OCI-LY1 (cell line): ENCODE results near the gene TMBIM4.

Source experiments
- H2AFZ ChIP-seq: fragments of 200-600 bp; sonication (generic), shearing (Covaris generic); 2 replicates; pipeline ENCODE4 v1.6.0; 2014; ENCODE audit warnings: antibody characterized with exemption, mild to moderate bottlenecking, low read length
- H3F3A ChIP-seq: fragments of 200-600 bp; sonication (generic), shearing (Covaris generic); 2 replicates; pipeline ENCODE4 v1.6.0; 2014; ENCODE audit warnings: mild to moderate bottlenecking, antibody characterized with exemption, low read length, moderate library complexity; ENCODE audit not compliant: insufficient read depth
- H3K27ac ChIP-seq: fragments of 200-600 bp; sonication (generic); 2 replicates; pipeline ENCODE4 v1.5.1; 2014; ENCODE audit warnings: low read length, mixed run types, mild to moderate bottlenecking, low read depth; ENCODE audit not compliant: poor library complexity, severe bottlenecking
- H3K27me3 ChIP-seq: fragments of 200-600 bp; sonication (generic); 2 replicates; pipeline ENCODE4 v1.6.0; 2014; ENCODE audit warnings: antibody characterized with exemption, mild to moderate bottlenecking, low read length, moderate library complexity; ENCODE audit not compliant: insufficient read depth
- H3K36me3 ChIP-seq: fragments of 200-600 bp; sonication (generic); 2 replicates; pipeline ENCODE4 v1.6.1; 2014; ENCODE audit warnings: mild to moderate bottlenecking, antibody characterized with exemption, low read length, moderate library complexity, mixed read lengths; ENCODE audit not compliant: insufficient read depth
- H3K4me1 ChIP-seq: fragments of 200-600 bp; sonication (generic); 2 replicates; pipeline ENCODE4 v1.5.1; 2014; ENCODE audit warnings: mild to moderate bottlenecking, low read length, moderate library complexity; ENCODE audit not compliant: insufficient read depth, severe bottlenecking
- H3K4me2 ChIP-seq: fragments of 200-600 bp; sonication (generic), shearing (Covaris generic); 2 replicates; pipeline ENCODE4 v1.6.1; 2014; ENCODE audit warnings: low read length
- H3K4me3 ChIP-seq: fragments of 200-600 bp; sonication (generic); 2 replicates; pipeline ENCODE4 v1.5.1; 2014; ENCODE audit warnings: low read length, low read depth, mild to moderate bottlenecking, mixed read lengths; ENCODE audit not compliant: poor library complexity, severe bottlenecking
- H3K79me2 ChIP-seq: fragments of 200-600 bp; shearing (Covaris generic); 2 replicates; pipeline ENCODE4 v1.6.1; 2016; ENCODE audit warnings: mixed run types, low read length, mixed read lengths; ENCODE audit not compliant: insufficient read depth
- H3K9ac ChIP-seq: fragments of 200-600 bp; sonication (generic), shearing (Covaris generic); 2 replicates; pipeline ENCODE4 v1.6.1; 2014; ENCODE audit warnings: mild to moderate bottlenecking, low read length, mixed read lengths
- H3K9me2 ChIP-seq: fragments of 200-600 bp; sonication (generic), shearing (Covaris generic); 2 replicates; pipeline ENCODE4 v1.6.1; 2014; ENCODE audit warnings: low read depth, mild to moderate bottlenecking, low read length, mixed read lengths
- H3K9me3 ChIP-seq: fragments of 200-600 bp; shearing (Covaris generic); 2 replicates; pipeline ENCODE4 v1.6.1; 2014; ENCODE audit warnings: low read length, mixed read lengths
- H4K20me1 ChIP-seq: fragments of 200-600 bp; sonication (generic), shearing (Covaris generic); 2 replicates; pipeline ENCODE4 v1.6.0; 2016; ENCODE audit warnings: mild to moderate bottlenecking, low read length; ENCODE audit not compliant: insufficient read depth
- EZH2 ChIP-seq: fragments of 200-600 bp; sonication (generic), shearing (Covaris generic); IDR thresholded peaks from 2 replicates; pipeline ENCODE4 v1.8.0; 2017; ENCODE audit warnings: borderline replicate concordance, mixed run types, mild to moderate bottlenecking, antibody characterized with exemption, low read length, moderate library complexity, mixed read lengths
- TF ChIP-seq, protein P1 (sequence below): fragments of 200-600 bp; sonication (generic), shearing (Covaris generic); IDR thresholded peaks from 2 replicates; pipeline ENCODE4 v1.5.1; 2017; ENCODE audit warnings: mild to moderate bottlenecking, antibody characterized with exemption, low read length, moderate library complexity, mixed read lengths

The TMBIM4 gene

GRCh38 chr12:66120477-66120876 lies 49.3 kb downstream of the TMBIM4 start:
- Histone ChIP-seq H2AFZ (no peak overlapping the region), H3K4me3 (no peak overlapping the region), H4K20me1 (0 out of 2 replicates have a peak, but pooled peaks cover 2% of the 10 kb centered on the region), H3K27me3 (no peaks in the 10 kb centered on the region), H3K4me1 (no peaks in the 10 kb centered on the region), H3K4me2 (no peak overlapping the region), H3K9me3 (no peaks in the 10 kb centered on the region), H3K36me3 (peaks cover 55% of the 10 kb centered on the region), H3K9me2 (no peaks in the 10 kb centered on the region), H3K9ac (no peak overlapping the region), H3K79me2 (no peaks in the 10 kb centered on the region), H3F3A (no peaks in the 10 kb centered on the region), H3K27ac (no peak overlapping the region)
- TF ChIP-seq, protein P1, sequence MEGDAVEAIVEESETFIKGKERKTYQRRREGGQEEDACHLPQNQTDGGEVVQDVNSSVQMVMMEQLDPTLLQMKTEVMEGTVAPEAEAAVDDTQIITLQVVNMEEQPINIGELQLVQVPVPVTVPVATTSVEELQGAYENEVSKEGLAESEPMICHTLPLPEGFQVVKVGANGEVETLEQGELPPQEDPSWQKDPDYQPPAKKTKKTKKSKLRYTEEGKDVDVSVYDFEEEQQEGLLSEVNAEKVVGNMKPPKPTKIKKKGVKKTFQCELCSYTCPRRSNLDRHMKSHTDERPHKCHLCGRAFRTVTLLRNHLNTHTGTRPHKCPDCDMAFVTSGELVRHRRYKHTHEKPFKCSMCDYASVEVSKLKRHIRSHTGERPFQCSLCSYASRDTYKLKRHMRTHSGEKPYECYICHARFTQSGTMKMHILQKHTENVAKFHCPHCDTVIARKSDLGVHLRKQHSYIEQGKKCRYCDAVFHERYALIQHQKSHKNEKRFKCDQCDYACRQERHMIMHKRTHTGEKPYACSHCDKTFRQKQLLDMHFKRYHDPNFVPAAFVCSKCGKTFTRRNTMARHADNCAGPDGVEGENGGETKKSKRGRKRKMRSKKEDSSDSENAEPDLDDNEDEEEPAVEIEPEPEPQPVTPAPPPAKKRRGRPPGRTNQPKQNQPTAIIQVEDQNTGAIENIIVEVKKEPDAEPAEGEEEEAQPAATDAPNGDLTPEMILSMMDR, result no peak
- TF ChIP-seq EZH2, result no peak

GRCh38 chr12:66119870-66120241 lies 49.9 kb downstream of the TMBIM4 start:
- Histone ChIP-seq H3K27me3 (no peaks in the 10 kb centered on the region), H3K9me2 (no peaks in the 10 kb centered on the region), H3K4me2 (no peak overlapping the region), H3K4me3 (no peak overlapping the region), H3K79me2 (no peaks in the 10 kb centered on the region), H3K36me3 (peaks cover 49% of the 10 kb centered on the region), H3F3A (no peaks in the 10 kb centered on the region), H2AFZ (no peak overlapping the region), H3K9ac (no peak overlapping the region), H3K27ac (no peak overlapping the region), H3K4me1 (no peaks in the 10 kb centered on the region), H4K20me1 (0 out of 2 replicates have a peak, but pooled peaks cover 2% of the 10 kb centered on the region), H3K9me3 (no peaks in the 10 kb centered on the region)
- TF ChIP-seq, protein P1, result no peak
- no peak for TF ChIP-seq EZH2

DNA sequence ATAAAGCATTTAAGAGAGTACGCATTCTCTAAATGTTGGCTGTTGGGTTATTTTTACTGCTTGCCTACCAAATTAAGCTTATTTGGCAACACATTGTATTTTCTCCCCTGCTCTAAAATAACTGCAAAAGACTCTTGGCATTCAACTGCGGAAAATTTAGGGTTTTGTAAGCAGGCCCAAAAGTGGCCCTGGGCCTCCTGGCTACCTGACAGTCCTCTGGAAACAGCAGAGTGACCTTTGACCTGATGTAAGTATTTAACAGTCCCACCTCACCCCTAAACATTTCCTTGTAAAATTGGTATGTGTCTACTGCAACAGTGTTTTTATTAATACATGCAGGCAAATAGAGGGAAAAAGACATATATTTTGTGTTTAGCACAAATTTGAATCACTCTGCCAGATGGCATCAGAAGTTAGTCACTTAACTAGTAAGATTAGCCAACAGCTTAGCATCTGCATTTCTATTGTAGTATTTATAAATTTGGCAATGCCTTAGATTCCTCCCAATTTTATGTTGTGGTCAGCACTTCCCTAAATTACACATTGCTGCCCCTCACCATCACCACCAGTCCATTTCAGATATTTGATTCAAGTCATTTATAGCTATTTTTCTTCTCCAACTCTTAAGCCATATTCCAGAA lies 50.4 kb downstream of the TMBIM4 start:
- no peaks in the 10 kb centered on the region for H3K9me3 ChIP-seq
- H3K27ac ChIP-seq, result no peak overlapping the region
- H3K79me2 ChIP-seq, result no peaks in the 10 kb centered on the region
- H3K27me3 ChIP-seq, result no peaks in the 10 kb centered on the region
- H4K20me1 ChIP-seq, result 0 out of 2 replicates have a peak, but pooled peaks cover 2% of the 10 kb centered on the region
- H3K4me2 ChIP-seq, result no peak overlapping the region
- no peak overlapping the region for H3K9ac ChIP-seq
- H3K4me1 ChIP-seq, result no peaks in the 10 kb centered on the region
- no peak overlapping the region for H3K4me3 ChIP-seq
- no peaks in the 10 kb centered on the region for H3K9me2 ChIP-seq
- H3K36me3 ChIP-seq, result peaks cover 44% of the 10 kb centered on the region
- H3F3A ChIP-seq, result no peaks in the 10 kb centered on the region
- TF ChIP-seq, protein P1, result no peak
- TF ChIP-seq EZH2, result no peak
- no peak overlapping the region for H2AFZ ChIP-seq
